SK-N-SH treated with all-trans-retinoic acid at 6 μM for 48 hours (cell line): ENCODE measurements around the gene WASF3.

Source experiments
- ARNTL ChIP-seq: fragments of 450-650 bp; formaldehyde crosslinking; IDR thresholded peaks from 2 replicates; pipeline ENCODE4 v1.5.0; 2020; ENCODE audit warnings: low read depth, mild to moderate bottlenecking, moderate library complexity, borderline replicate concordance
- CSRNP3 ChIP-seq: fragments of 250-450 bp; sonication (Bioruptor Pico); IDR thresholded peaks from 2 replicates; pipeline ENCODE4 v1.5.1; 2021; ENCODE audit warnings: mild to moderate bottlenecking, moderate library complexity
- ISL1 ChIP-seq: fragments of 250-450 bp; sonication (Bioruptor Pico); IDR thresholded peaks from 2 replicates; pipeline ENCODE4 v2.1.2; 2022; ENCODE audit warnings: mild to moderate bottlenecking, moderate library complexity
- OSR1 ChIP-seq: fragments of 250-450 bp; sonication (Bioruptor Pico); IDR thresholded peaks from 2 replicates; pipeline ENCODE4 v1.8.0; 2022; ENCODE audit warnings: moderate library complexity, mild to moderate bottlenecking, inconsistent platforms
- RARB ChIP-seq: fragments of 250-450 bp; sonication (Bioruptor Pico); IDR thresholded peaks from 2 replicates; pipeline ENCODE4 v1.8.0; 2021; ENCODE audit warnings: mild to moderate bottlenecking, moderate library complexity
- ZFP30 ChIP-seq: fragments of 450-650 bp; formaldehyde crosslinking; IDR thresholded peaks from 2 replicates; pipeline ENCODE4 v1.5.0; 2022; ENCODE audit warnings: mild to moderate bottlenecking, moderate library complexity
- ZNF70 ChIP-seq: fragments of 450-650 bp; formaldehyde crosslinking; IDR thresholded peaks from 2 replicates; pipeline ENCODE4 v1.5.0; 2020; ENCODE audit warnings: mild to moderate bottlenecking, moderate library complexity
- TF ChIP-seq, protein P1 (sequence below): fragments of 250-450 bp; sonication (Bioruptor Pico); IDR thresholded peaks from 2 replicates; pipeline ENCODE4 v1.8.0; 2020; ENCODE audit warnings: mild to moderate bottlenecking, moderate library complexity, borderline replicate concordance
- TF ChIP-seq, protein P2 (sequence below): fragments of 250-450 bp; sonication (Bioruptor Pico); IDR thresholded peaks from 2 replicates; pipeline ENCODE4 v1.5.1; 2020; ENCODE audit warnings: low read depth, mild to moderate bottlenecking, moderate library complexity

DNA sequence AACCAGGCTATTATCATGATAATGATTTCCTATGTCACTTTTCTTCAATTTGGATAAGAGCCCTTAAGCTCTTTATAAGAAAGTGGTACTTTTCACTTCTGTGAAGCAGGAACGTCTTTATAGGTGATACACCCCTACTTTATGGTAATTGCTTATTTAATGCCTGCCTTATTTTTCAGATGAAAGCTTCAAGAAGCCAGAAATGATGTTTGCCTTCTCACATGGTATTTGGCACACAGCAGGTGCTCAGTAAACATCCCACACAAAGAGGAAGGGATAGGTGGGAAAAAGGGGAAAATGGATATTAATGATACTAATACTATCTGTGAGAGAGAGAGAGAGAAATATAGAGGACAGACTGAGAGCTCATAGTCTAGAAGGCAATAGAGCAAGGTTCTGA lies 29.0 kb upstream of the WASF3 start:
- no peak for TF ChIP-seq RARB (CRISPR knock-in tag)
- no peak for TF ChIP-seq ZNF70 (CRISPR knock-in tag)
- TF ChIP-seq ARNTL (CRISPR knock-in tag), result no peak
- TF ChIP-seq, protein P1, sequence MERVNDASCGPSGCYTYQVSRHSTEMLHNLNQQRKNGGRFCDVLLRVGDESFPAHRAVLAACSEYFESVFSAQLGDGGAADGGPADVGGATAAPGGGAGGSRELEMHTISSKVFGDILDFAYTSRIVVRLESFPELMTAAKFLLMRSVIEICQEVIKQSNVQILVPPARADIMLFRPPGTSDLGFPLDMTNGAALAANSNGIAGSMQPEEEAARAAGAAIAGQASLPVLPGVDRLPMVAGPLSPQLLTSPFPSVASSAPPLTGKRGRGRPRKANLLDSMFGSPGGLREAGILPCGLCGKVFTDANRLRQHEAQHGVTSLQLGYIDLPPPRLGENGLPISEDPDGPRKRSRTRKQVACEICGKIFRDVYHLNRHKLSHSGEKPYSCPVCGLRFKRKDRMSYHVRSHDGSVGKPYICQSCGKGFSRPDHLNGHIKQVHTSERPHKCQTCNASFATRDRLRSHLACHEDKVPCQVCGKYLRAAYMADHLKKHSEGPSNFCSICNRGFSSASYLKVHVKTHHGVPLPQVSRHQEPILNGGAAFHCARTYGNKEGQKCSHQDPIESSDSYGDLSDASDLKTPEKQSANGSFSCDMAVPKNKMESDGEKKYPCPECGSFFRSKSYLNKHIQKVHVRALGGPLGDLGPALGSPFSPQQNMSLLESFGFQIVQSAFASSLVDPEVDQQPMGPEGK, result no peak
- no peak for TF ChIP-seq ZFP30 (CRISPR knock-in tag)
- TF ChIP-seq, protein P2, sequence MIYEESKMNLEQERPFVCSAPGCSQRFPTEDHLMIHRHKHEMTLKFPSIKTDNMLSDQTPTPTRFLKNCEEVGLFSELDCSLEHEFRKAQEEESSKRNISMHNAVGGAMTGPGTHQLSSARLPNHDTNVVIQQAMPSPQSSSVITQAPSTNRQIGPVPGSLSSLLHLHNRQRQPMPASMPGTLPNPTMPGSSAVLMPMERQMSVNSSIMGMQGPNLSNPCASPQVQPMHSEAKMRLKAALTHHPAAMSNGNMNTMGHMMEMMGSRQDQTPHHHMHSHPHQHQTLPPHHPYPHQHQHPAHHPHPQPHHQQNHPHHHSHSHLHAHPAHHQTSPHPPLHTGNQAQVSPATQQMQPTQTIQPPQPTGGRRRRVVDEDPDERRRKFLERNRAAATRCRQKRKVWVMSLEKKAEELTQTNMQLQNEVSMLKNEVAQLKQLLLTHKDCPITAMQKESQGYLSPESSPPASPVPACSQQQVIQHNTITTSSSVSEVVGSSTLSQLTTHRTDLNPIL (CRISPR knock-in tag), result no peak
- no peak for TF ChIP-seq ISL1 (CRISPR knock-in tag)
- TF ChIP-seq CSRNP3 (CRISPR knock-in tag), result no peak
- TF ChIP-seq OSR1 (CRISPR knock-in tag), result no peak
